Endodermal cell (in vitro differentiated cells): ENCODE results near the gene CRHR1. TPM values are rescaled to one million over a fixed set of nuclear protein-coding genes. Genes with fewer than 3 reads are reported as not detected.

Experiments
- DNase-seq: peaks from one replicate; pipeline ENCODE4 v3.0.0-alpha.2; 2017
- H3K27ac ChIP-seq: 2 replicates; pipeline ENCODE4 v1.5.1; 2013; ENCODE audit warnings: mild to moderate bottlenecking, low read depth, low read length, moderate library complexity
- H3K27me3 ChIP-seq: 2 replicates; pipeline ENCODE4 v1.6.1; 2013; ENCODE audit warnings: mild to moderate bottlenecking, low read length, moderate library complexity; ENCODE audit not compliant: insufficient read depth, control insufficient read depth, poor library complexity, severe bottlenecking
- H3K36me3 ChIP-seq: 2 replicates; pipeline ENCODE4 v1.7.0; 2013; ENCODE audit warnings: mild to moderate bottlenecking, low read length, moderate library complexity; ENCODE audit not compliant: control insufficient read depth, insufficient read depth
- H3K4me1 ChIP-seq: one replicate; pipeline ENCODE4 v1.7.0; 2013; ENCODE audit warnings: low read length; ENCODE audit not compliant: control insufficient read depth, insufficient read depth
- H3K4me3 ChIP-seq: 2 replicates; pipeline ENCODE4 v1.5.1; 2013; ENCODE audit warnings: mild to moderate bottlenecking, low read length, moderate library complexity
- H3K9ac ChIP-seq: 2 replicates; pipeline ENCODE4 v1.6.1; 2013; ENCODE audit warnings: mild to moderate bottlenecking, low read length, moderate library complexity; ENCODE audit not compliant: poor library complexity, severe bottlenecking; ENCODE audit errors: extremely low read depth
- H3K9me3 ChIP-seq: 2 replicates; pipeline ENCODE4 v1.6.1; 2013; ENCODE audit warnings: mild to moderate bottlenecking, low read length, moderate library complexity; ENCODE audit not compliant: control insufficient read depth
- H3K27ac Mint-ChIP-seq: 2 replicates; pipeline ENCODE4 v1.8.0; 2020; ENCODE audit warnings: mixed read lengths
- H3K27me3 Mint-ChIP-seq: 2 replicates; pipeline ENCODE4 v1.8.0; 2021; ENCODE audit warnings: mild to moderate bottlenecking, mixed read lengths; ENCODE audit not compliant: insufficient read depth
- H3K36me3 Mint-ChIP-seq: 2 replicates; pipeline ENCODE4 v1.8.0; 2020; ENCODE audit warnings: low read depth, mixed read lengths
- H3K4me1 Mint-ChIP-seq: 2 replicates; pipeline ENCODE4 v1.8.0; 2020; ENCODE audit warnings: mixed read lengths
- H3K4me3 Mint-ChIP-seq: 2 replicates; pipeline ENCODE4 v1.8.0; 2020; ENCODE audit warnings: mild to moderate bottlenecking, moderate library complexity, mixed read lengths
- H3K9me3 Mint-ChIP-seq: 2 replicates; pipeline ENCODE4 v1.8.0; 2020; ENCODE audit warnings: mild to moderate bottlenecking, mixed read lengths
- CTCF ChIP-seq: fragments of 200-600 bp; sonication (generic); conservative IDR thresholded peaks from 2 replicates; pipeline ENCODE4 v1.5.0; 2021; ENCODE audit warnings: antibody characterized with exemption, mild to moderate bottlenecking
- WGBS, 2 experiments: methylation state at CpG; one replicate each; pipeline versions ENCODE4 v1.1.5 to v1.1.7; 2013; ENCODE audit warnings: missing lambda C conversion rate in 2 of 2, mixed read lengths in 1 of 2; ENCODE audit not compliant: insufficient coverage in 1 of 2, insufficient read length in 1 of 2; 5-methylcytosine and 5-hydroxymethylcytosine counted together
- total RNA-seq, 2 donors: library from RNA; stranded (reverse); fragmentation: NEBNext Ultra II Directional in 1 of 2; extraction: Animal tissue kit (Norgen Biotek cat#: 25700) in 1 of 2; gene quantifications; 2 replicates in 1 of 2; 3 replicates in 1 of 2; pipeline ENCODE4 v1.2.1, GENCODE V29; 2021

The CRHR1 gene
- total RNA-seq, 2 donors from 2014 or later, result 0.81 to 1.8 TPM

DNA sequence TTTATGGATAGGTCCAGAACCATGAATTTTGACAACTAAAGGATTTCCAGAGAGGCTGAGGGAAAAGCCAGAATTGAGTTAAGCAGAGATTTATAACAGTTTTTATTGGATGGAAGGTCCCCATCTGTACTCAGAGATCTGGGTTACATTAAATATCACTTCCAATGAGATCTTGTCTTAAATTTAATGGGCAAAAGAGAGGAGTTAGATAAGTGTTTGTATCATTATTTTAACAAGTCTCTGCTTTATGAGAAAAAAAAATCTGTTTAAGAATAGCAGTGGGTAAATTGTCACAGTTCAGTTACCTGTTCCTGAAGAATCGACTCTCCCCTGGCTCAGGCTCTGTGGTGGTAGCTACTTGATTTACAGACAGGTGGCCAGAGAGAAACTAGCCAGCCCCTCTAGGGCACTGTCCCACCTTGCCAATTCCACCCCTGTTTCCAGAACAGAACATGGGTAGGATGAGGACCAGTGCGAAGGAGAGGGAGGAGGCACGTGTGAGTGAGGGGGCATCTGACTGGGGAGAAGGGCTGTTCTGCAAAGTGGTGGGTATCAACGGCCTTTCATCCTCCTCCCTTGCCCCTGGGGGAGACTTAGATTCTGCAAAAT is 22.1 kb upstream of the CRHR1 start:
- no peak overlapping the region for H3K27ac ChIP-seq
- no peaks in the 10 kb centered on the region for H3K4me1 Mint-ChIP-seq
- H3K9ac ChIP-seq, result no peak overlapping the region
- H3K9me3 ChIP-seq, result no peaks in the 10 kb centered on the region
- no peaks in the 10 kb centered on the region for H3K36me3 ChIP-seq
- TF ChIP-seq CTCF, result no peak
- H3K4me1 ChIP-seq, result no peaks in the 10 kb centered on the region
- no peak overlapping the region for H3K27ac Mint-ChIP-seq
- peaks cover 14% of the 10 kb centered on the region for H3K27me3 Mint-ChIP-seq
- H3K36me3 Mint-ChIP-seq, result no peaks in the 10 kb centered on the region
- no peak for DNase-seq
- H3K9me3 Mint-ChIP-seq, result no peaks in the 10 kb centered on the region
- H3K27me3 ChIP-seq, result no peaks in the 10 kb centered on the region
- WGBS, 2 experiments, result 83 to 100% methylated on average over 1 to 4 of the region's 4 CpGs
- H3K4me3 ChIP-seq, result no peak overlapping the region
- H3K4me3 Mint-ChIP-seq, result no peak overlapping the region

DNA sequence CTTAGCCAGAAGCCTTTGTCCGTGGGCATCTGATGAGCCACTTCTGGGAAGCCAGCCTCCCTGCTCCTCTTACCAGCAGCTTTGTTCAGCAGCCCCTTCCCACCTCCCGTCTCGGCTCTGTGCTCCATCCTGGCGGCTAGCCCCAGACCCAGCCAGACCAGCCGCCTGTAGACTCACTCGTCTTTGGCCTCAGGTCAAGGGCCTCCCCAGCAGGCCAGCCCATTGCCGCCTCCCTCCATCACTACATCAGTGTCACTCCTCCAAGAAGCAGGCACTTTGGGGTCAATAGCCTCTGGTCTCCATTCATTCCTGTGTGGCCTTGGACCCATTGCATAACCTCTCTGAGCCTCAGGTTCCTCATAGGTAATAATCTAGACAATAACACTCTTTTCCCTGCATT is 20.9 kb upstream of the CRHR1 start:
- 82 to 90% methylated on average over 2 to 7 of the region's 7 CpGs for WGBS, 2 experiments
- Mint-ChIP-seq H3K4me3 (no peak overlapping the region), H3K27me3 (peaks cover 9% of the 10 kb centered on the region), H3K36me3 (no peaks in the 10 kb centered on the region), H3K4me1 (no peaks in the 10 kb centered on the region), H3K27ac (no peak overlapping the region), H3K9me3 (no peaks in the 10 kb centered on the region)
- no peaks in the 10 kb centered on the region for H3K4me1 ChIP-seq
- H3K36me3 ChIP-seq, result no peaks in the 10 kb centered on the region
- DNase-seq, result no peak
- H3K9ac ChIP-seq, result no peak overlapping the region
- no peak overlapping the region for H3K4me3 ChIP-seq
- H3K9me3 ChIP-seq, result no peaks in the 10 kb centered on the region
- no peak overlapping the region for H3K27ac ChIP-seq
- no peaks in the 10 kb centered on the region for H3K27me3 ChIP-seq
- no peak for TF ChIP-seq CTCF

GRCh38 chr17:45764479-45764878 is 19.6 kb upstream of the CRHR1 start:
- no peaks in the 10 kb centered on the region for H3K36me3 Mint-ChIP-seq
- TF ChIP-seq CTCF, result no peak
- no peak overlapping the region for H3K4me3 ChIP-seq
- H3K27me3 ChIP-seq, result no peaks in the 10 kb centered on the region
- no peak overlapping the region for H3K9ac ChIP-seq
- no peaks in the 10 kb centered on the region for H3K36me3 ChIP-seq
- no peaks in the 10 kb centered on the region for H3K9me3 Mint-ChIP-seq
- no peak overlapping the region for H3K4me3 Mint-ChIP-seq
- H3K4me1 Mint-ChIP-seq, result no peaks in the 10 kb centered on the region
- no peak overlapping the region for H3K27ac ChIP-seq
- no peak for DNase-seq
- no peaks in the 10 kb centered on the region for H3K9me3 ChIP-seq
- no peak overlapping the region for H3K27ac Mint-ChIP-seq
- H3K4me1 ChIP-seq, result no peaks in the 10 kb centered on the region
- peaks cover 12% of the 10 kb centered on the region for H3K27me3 Mint-ChIP-seq
